GM12878 (cell line): ENCODE data around the gene HAUS7. TPM values are rescaled to one million over a fixed set of nuclear protein-coding genes. Genes with fewer than 3 reads are reported as not detected.

Source experiments
- ATAC-seq: fragments of 200-7000 bp; cut with Tn5 transposase; 3 replicates; pipeline ENCODE4 v1.9.1; 2020; ENCODE audit warnings: mild to moderate bottlenecking, moderate library complexity
- BruUV-seq: library from RNA; stranded (reverse); fragments of 400-500 nt; replicated peaks from 2 replicates; lab custom pipeline; 2021; lab: Mats Ljungman, UMichigan
- CTCF ChIA-PET: fragments of 300-600 bp; sonication (Branson Sonifier 250); formaldehyde crosslinking; extraction: SDS; loops from one replicate; lab custom pipeline; 2021; ENCODE audit warnings: inconsistent platforms; lab: Yijun Ruan, JAX
- POLR2A ChIA-PET: fragments of 350-600 bp; formaldehyde crosslinking; extraction: SDS; loops from one replicate; lab custom pipeline; 2021; ENCODE audit warnings: inconsistent platforms; lab: Charles Lee
- RAD21 ChIA-PET: fragments of 300-600 bp; sonication (Branson Sonifier 250); formaldehyde crosslinking; loops from one replicate; lab custom pipeline; 2023; ENCODE audit warnings: antibody characterized with exemption; ENCODE audit not compliant: unreplicated experiment; lab: Charles Lee
- SMC1A ChIA-PET: fragments of 300-600 bp; sonication (Branson Sonifier 250); formaldehyde crosslinking; loops from one replicate; lab custom pipeline; 2023; ENCODE audit not compliant: unreplicated experiment, uncharacterized antibody; lab: Charles Lee
- DNase-seq: peaks from one replicate; pipeline ENCODE4 v3.0.0-alpha.2; 2011; ENCODE audit warnings: low read depth, low spot score
- FAIRE-seq: peaks from 3 replicates; lab custom pipeline; 2011; peaks lifted over from hg19 to GRCh38; lab: Jason Lieb, UNC
- H2AFZ ChIP-seq: 2 replicates; pipeline ENCODE4 v1.6.0; 2011; ENCODE audit warnings: low read depth, low read length, control low read depth; ENCODE audit not compliant: control insufficient read depth
- H3K27ac ChIP-seq: 2 replicates; pipeline ENCODE4 v1.5.1; 2011; ENCODE audit warnings: control low read depth; ENCODE audit not compliant: control insufficient read depth, insufficient read depth
- H3K27me3 ChIP-seq, 2 experiments: replicated peaks in 1 of 2; 2 replicates each; pipeline versions ENCODE4 v1.6.0 to v1.6.1; 2011; ENCODE audit warnings: low read length in 1 of 2; ENCODE audit not compliant: control insufficient read depth in 2 of 2, insufficient read depth in 2 of 2
- H3K36me3 ChIP-seq, 2 experiments: 2 replicates each; pipeline ENCODE4 v1.5.1; 2011; ENCODE audit warnings: low read length in 1 of 2; ENCODE audit not compliant: control insufficient read depth in 2 of 2, insufficient read depth in 2 of 2
- H3K4me1 ChIP-seq: 2 replicates; pipeline ENCODE4 v1.6.1; 2011; ENCODE audit warnings: mild to moderate bottlenecking, low read length, moderate library complexity, mixed read lengths; ENCODE audit not compliant: control insufficient read depth, insufficient read depth
- H3K4me2 ChIP-seq: 2 replicates; pipeline ENCODE4 v1.6.0; 2011; ENCODE audit warnings: control low read depth; ENCODE audit not compliant: control insufficient read depth, insufficient read depth
- H3K4me3 ChIP-seq: fragments of 200-600 bp; sonication (generic); 2 replicates; pipeline ENCODE4 v1.5.1; 2016
- H3K79me2 ChIP-seq: 2 replicates; pipeline ENCODE4 v1.6.0; 2011; ENCODE audit warnings: low read length; ENCODE audit not compliant: control insufficient read depth, insufficient read depth
- H3K9ac ChIP-seq: 2 replicates; pipeline ENCODE4 v1.8.0; 2011; ENCODE audit warnings: low read length, control low read depth, mixed read lengths; ENCODE audit not compliant: control insufficient read depth, insufficient read depth
- H3K9me3 ChIP-seq: replicated peaks from 3 replicates; pipeline ENCODE4 v1.5.1; 2011; ENCODE audit warnings: mild to moderate bottlenecking, low read length; ENCODE audit not compliant: control insufficient read depth, insufficient read depth
- H4K20me1 ChIP-seq: 2 replicates; pipeline ENCODE4 v1.6.0; 2011; ENCODE audit not compliant: control insufficient read depth, insufficient read depth
- HDAC2 ChIP-seq: fragments of 200-600 bp; sonication (generic); IDR thresholded peaks from 2 replicates; pipeline ENCODE4 v1.6.1; 2017
- IKZF2 ChIP-seq, 2 experiments: fragments of 450-650 bp; IDR thresholded peaks; 2 replicates each; pipeline ENCODE4 v1.6.1; 2017; ENCODE audit warnings: mild to moderate bottlenecking in 2 of 2, moderate library complexity in 2 of 2
- JUND ChIP-seq: IDR thresholded peaks from 2 replicates; pipeline ENCODE4 v1.6.1; 2012; ENCODE audit warnings: low read depth, mild to moderate bottlenecking, low read length, improper control_type of control experiment, moderate library complexity
- WGBS: methylation state at CpG from one replicate; pipeline ENCODE4 v1.1.6; 2016; ENCODE audit warnings: low lambda C conversion rate; ENCODE audit not compliant: insufficient replicate concordance, insufficient coverage; ENCODE audit errors: missing lambda C conversion rate; 5-methylcytosine and 5-hydroxymethylcytosine counted together
- in situ Hi-C: fragments of 300-500 bp; cut with MboI; formaldehyde crosslinking; loops from 9 replicates; pipeline ENCODE4 v1.14.3; 2018; ENCODE audit warnings: mixed read lengths
- intact Hi-C: fragments of 100-400 bp; cut with micrococcal nuclease; formaldehyde crosslinking; loops from one replicate; pipeline ENCODE4 v1.14.2; 2022; ENCODE audit not compliant: unreplicated experiment
- polyA plus RNA-seq, 11 experiments: library from polyadenylated mRNA; depleted of rRNA in 4 of 11; unstranded in 6 of 11; stranded (reverse) in 5 of 11; fragments of >200 nt; fragmentation: Nextera tagmentation in 4 of 11; fragmentation: Illumina TruSeq in 1 of 11; extraction: Ambion mirVana in 4 of 11; extraction: Trizol in 1 of 11; gene quantifications; 1 replicate in 1 of 11; 2 replicates in 10 of 11; pipeline versions ENCODE4 v1.2.1 to v1.2.3, GENCODE V29; 2011 to 2016; ENCODE audit warnings: inconsistent platforms in 2 of 11, missing spikeins in 2 of 11, low read depth in 1 of 11
- total RNA-seq, 4 experiments: library from RNA; depleted of rRNA in 3 of 4; stranded (reverse); fragments of >200 nt in 3 of 4; fragmentation: Illumina TruSeq in 1 of 4; extraction: Trizol in 1 of 4; gene quantifications; 2 replicates each; pipeline versions ENCODE4 v1.2.1 to v1.2.3, GENCODE V29; 2013 to 2021

Gene HAUS7
- total and polyA plus RNA-seq, 10 of the 15 experiments (the other 5 are each of a cell fraction or from before 2014, with no cell fraction given) = 6.7 to 63.3 (median 24.1) TPM

- no peak overlapping the region for H3K4me2 ChIP-seq
- no peaks in the 10 kb centered on the region; the same call in 2 of the 3 replicates for H3K9me3 ChIP-seq
- H3K27me3 ChIP-seq = no peaks in the 10 kb centered on the region
- ChIA-PET RAD21 (no interaction called here), CTCF (no interaction called here), POLR2A (no interaction called here), SMC1A (no interaction called here)
- H3K9ac ChIP-seq = no peak overlapping the region
- no peak overlapping the region for H2AFZ ChIP-seq
- no peaks in the 10 kb centered on the region for H4K20me1 ChIP-seq
- in situ Hi-C loops = no loop called here
- 59% methylated on average over 12 of the region's 12 CpGs for WGBS
- no peaks in the 10 kb centered on the region for H3K4me1 ChIP-seq
- H3K27ac ChIP-seq = no peak overlapping the region
- TSS peak; percentile 11 for BruUV-seq
- no peak for ATAC-seq
- intact Hi-C loops = no loop called here
- DNase-seq = no peak
- no peak for TF ChIP-seq JUND
- TF ChIP-seq HDAC2 = no peak
- no peaks in the 10 kb centered on the region for H3K79me2 ChIP-seq
- H3K4me3 ChIP-seq = no peak overlapping the region
- FAIRE-seq = no peak
- no peaks in the 10 kb centered on the region; a peak in 1 of 4 replicates for H3K36me3 ChIP-seq
Measured at GRCh38 chrX:153416781-153417450, 53.5 kb downstream of the HAUS7 start.

- SMC1A ChIA-PET = no interaction called here
- in situ Hi-C loops = no loop called here
- no peak for TF ChIP-seq IKZF2 (IDR thresholded peaks at IDR 0.05)
Measured at GRCh38 chrX:153414856-153415510, 55.4 kb downstream of the HAUS7 start.

More at GRCh38 chrX:153414856-153415510, 55.4 kb downstream of the HAUS7 start:
- POLR2A ChIA-PET = no interaction called here
- Histone ChIP-seq H3K4me3 (no peak overlapping the region), H3K9ac (no peak overlapping the region), H3K27ac (no peak overlapping the region), H4K20me1 (no peaks in the 10 kb centered on the region), H3K27me3 (no peaks in the 10 kb centered on the region), H2AFZ (no peak overlapping the region), H3K36me3 (no peaks in the 10 kb centered on the region; a peak in 1 of 4 replicates), H3K9me3 (no peaks in the 10 kb centered on the region; the same call in 2 of the 3 replicates), H3K4me2 (no peak overlapping the region), H3K79me2 (no peaks in the 10 kb centered on the region), H3K4me1 (no peaks in the 10 kb centered on the region)
- no TSS peak for BruUV-seq
- CTCF ChIA-PET = no interaction called here
- FAIRE-seq (no peak), DNase-seq (no peak), ATAC-seq (no peak)
- RAD21 ChIA-PET = no interaction called here
- WGBS = 53% methylated on average over 9 of the region's 9 CpGs
- intact Hi-C loops = no loop called here
